Stimulated activated naive CD8-positive, alpha-beta T cell treated with anti-CD3 and anti-CD28 coated beads, Interleukin-15, Interleukin-2, amounts not matched to agents 100 U/mL and 50 U/mL, for 24 hours (primary cell): Measurements from ENCODE around the gene CPSF4L.
"Not testable (repeated sequence)": the region's sequence is repeated elsewhere in the genome, so short reads cannot be mapped to it uniquely, and the experiment has no call there.

Source experiments
- ATAC-seq: fragments of 150-1000 bp; cut with Tn5 transposase; one replicate; pipeline ENCODE4 v1.10.0; 2021
- DNase-seq: peaks from one replicate; pipeline ENCODE4 v3.0.0; 2021

The CPSF4L gene

DNA sequence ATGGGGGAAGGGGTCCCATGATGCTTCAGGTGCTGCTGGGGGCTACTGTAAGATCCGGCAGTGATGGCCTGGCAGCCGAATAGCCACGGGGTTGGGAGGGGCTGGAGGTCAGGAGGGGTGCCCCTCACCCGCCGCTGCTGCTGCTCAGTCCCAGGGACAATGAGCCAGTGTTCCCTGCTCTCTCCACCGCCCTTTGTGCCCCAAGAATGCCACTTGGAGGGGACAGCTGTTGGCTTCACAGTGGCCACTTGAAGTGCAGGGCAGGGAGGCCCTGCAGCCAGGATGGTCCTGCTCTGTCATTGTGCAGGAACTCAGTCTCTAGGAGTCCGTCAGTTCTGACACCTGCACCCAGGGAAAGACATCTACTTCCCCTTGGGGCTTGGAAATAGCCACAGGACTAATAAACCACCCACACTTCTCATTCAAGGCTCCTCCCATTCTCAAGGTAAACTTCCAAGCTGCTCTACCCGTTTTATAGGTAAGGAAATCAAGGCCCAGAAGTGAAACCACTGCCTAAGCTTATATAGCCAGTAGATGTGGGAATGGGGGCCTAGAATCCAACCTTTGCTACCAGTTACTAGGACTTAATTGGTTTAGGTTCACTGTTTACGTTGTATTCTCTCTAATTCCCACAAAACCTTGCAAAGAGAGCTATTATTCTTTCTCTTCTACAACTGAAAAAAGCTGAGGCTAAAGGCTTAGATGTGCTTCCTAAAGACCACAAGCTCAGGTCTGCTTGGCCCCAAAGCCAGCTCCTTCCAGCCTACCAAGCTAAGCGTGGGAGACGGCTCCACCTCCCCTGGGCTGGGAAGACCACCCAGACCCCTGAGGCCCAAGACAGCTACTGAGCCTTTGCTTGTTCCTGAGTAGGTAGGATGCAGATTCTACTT, 6.2 kb upstream of the CPSF4L start:
- no peak for DNase-seq
- ATAC-seq, result no peak

DNA sequence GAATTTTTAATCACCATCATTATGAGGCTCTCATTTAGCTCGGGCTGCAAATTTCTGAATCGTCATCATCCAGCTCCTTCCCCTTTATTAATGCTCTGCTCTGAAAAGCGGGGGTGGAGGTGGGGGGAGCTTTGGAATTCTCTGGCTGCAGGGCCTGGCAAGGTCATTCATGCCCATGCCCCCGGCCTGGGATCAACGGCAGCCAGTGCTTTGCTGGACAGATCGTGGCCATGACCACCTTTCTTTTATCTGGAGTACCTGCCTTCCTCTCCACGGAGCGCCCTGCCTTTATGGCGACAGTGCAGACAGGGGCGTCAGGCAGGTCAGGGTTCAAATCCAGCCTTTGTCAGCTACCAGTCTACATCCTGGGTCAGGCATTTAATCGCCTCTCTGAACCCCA, 5.1 kb upstream of the CPSF4L start:
- DNase-seq, result no peak
- no peak for ATAC-seq

DNA sequence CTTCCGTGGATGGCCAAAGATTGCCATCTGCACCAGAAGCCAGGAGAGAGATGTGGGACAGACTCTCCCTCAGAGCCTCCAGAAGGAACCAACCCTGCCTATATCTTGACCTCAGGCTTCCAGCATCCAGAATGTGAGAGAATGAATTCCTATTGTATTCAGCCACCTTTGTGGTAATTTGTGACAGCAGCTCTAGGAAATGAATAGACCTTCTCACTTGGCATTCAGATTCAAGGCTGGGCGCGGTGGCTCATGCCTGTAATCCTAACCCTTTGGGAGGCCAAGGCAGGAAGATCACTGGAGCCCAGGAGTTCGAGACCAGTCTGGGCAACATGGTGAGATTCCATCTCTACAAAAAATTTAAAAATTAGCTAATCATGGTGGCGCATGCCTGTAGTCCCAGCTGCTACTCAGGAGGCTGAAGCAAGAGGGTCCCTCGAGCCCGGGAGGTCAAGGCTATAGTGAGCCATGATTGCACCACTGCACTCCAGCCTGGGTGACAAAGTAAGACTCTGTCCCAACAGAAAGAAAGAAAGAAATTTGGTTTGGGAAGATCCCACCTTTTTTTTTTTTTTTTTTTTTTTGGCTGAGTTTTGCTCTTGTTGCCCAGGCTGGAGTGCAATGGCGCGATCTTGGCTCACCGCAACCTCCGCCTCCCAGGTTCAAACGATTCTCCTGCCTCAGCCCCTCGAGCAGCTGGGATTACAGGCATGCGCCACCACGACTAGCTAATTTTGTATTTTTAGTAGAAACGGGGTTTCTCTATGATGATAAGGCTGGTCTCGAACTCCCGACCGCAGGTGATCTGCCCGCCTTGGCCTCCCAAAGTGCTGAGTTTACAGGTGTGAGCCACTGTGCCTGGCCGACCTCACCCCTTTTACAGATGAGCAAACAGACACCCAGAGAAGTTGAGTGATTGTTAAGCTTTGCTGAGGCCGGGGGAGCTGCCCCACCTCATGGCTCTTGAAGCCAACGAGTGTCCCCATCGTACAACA, 4.3 kb upstream of the CPSF4L start:
- ATAC-seq, result no peak
- DNase-seq, result no peak

DNA sequence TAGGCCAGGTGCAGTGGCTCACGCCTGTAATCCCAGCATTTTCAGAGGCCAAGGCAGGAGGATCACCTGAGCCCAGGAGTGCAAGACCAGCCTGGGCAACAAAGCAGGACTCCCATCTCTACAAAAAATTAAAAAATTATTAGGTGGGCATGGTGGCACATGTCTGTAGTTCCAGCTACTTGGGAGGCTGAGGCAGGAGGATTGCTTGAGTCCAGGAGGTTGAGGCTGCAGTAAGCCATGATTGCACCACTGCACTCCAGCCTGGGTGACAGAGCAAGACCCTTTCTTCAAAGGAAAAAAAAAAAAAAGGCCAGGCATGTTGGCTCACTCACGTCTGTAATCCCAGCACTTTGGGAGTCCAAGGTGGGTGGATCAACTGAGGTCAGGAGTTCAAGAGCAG, 2.8 kb upstream of the CPSF4L start:
- not testable (repeated sequence) for ATAC-seq, DNase-seq

- ATAC-seq (no peak), DNase-seq (no peak)
These were observed 1.3 kb upstream of the CPSF4L start for GRCh38 chr17:73262676-73263642.

DNA sequence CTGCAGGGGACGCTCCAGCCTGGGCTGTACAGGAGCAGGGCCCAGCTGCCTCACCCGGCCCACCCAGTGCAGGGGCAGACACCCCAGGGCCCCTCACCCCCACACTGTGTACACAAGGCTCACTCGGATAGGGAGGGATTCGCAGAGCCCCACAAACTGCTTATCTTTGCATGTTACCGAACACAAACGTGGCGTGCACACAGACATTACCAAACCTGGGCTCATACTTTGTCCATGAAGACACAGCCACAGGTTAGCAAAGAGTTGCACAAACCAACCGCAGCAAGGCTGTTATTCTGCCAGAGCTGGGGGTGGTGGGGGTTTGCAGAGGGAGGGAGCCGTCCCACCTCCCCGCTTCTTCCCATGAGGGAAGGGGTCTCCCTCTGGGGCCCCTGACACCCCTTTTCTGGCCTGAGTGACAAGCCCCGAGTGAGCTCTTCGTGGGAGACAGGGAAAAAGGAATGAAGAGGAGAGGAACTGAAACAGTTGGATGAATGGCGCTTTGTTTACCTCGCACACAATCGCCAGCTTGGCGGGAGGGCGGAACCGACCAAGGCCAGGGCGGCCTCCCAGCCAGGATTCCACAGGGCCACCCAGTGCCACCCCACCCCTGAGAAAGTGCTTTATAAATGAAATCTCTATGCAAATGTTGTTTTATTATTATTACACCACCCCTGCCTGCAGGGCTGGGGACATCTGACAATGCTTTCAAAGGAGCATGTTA, 434 bp upstream of the CPSF4L start:
- DNase-seq, result no peak

DNA sequence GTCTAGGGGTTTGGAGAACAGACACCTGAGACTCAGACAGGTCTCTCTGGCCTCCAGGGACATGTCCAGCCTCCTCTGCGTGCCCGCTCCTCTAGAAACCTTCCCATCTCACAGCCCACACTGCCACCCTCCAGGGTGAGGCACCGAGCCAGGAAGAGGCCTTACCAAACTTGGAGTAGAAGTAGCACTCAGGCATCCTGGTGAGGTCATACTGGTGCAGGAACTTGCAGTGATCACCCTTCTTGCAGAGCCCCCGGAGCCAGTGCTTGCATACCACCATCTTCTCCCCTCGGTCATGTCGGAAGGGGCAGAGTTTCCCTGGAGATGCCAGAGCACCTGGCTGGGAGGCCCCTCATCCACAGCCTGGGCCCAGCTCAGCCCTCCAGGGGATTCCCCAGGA, 4.2 kb downstream of the CPSF4L start:
- no peak for DNase-seq
- ATAC-seq, result no peak

More for the DNA sequence above, 434 bp upstream of the CPSF4L start:
- no peak for ATAC-seq

DNA sequence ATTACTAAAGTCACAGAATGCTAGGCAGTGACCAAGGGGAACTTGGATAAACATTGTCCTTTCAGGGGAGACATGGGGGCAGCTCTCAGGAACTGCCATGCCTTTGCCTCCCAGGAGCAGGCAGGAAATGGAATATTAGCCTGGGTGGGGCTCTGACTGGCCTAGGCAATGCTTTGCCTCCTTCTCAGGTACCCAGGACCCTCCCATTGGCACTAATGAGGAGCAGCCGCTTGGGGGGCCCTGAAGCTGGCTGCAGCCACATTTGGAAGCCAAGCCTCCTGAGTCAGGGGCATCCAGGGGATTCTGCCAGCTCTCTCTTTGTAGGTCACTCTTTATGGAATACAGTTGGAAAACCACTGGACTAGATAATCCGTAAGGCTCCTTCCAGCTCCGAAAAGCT, 5.5 kb downstream of the CPSF4L start:
- ATAC-seq (no peak), DNase-seq (no peak)

DNA sequence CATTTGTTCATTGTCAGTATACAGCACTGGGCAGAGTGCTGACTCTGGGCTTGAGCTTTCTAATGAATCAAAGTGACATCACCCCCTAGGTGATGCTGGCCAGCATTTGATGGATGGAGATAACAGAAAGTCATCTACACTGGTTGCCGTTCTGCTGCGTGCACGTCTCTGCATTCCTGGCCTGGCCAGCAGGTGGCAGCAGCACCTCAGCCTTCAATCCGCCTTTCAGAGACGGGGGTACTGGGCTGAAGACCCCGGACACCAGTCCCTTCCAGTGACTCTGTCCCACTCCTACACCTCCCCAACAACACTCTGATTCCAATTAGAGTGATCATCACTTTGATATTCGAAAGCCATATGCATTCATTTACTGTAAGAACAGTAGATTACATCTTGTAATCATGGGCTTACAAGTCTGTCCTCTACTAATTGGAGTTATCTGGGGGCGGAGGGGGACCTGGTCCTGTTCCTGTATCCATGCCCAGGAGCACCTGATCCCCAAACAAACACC, 6.0 kb downstream of the CPSF4L start:
- peak; percentile 80 for ATAC-seq
- DNase-seq, result peak; percentile 66

DNA sequence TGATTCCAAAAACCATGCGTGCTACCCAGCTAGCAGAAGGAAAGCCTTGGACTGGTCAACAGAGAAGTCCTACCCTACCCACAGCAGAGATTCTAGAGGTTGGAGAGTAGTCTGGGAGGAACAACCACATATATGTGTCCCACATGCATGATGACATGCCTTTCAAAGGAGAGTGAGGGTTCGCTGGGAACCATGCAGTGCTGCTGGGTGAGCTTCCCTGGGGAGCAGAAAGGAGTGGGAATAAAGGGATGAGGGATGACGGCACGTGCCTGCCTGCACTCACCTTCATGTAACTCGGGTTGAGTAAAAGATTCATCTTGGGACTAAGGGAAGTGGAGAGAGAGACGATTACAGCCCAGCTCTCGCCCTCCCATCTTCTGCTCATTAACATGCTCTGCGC, 9.8 kb downstream of the CPSF4L start:
- DNase-seq (no peak), ATAC-seq (no peak)

GRCh38 chr17:73250851-73251640, 10.6 kb downstream of the CPSF4L start:
- DNase-seq, result no peak

GRCh38 chr17:73249700-73250099, 12.0 kb downstream of the CPSF4L start:
- no peak for ATAC-seq
- no peak for DNase-seq

More at GRCh38 chr17:73250851-73251640, 10.6 kb downstream of the CPSF4L start:
- no peak for ATAC-seq

DNA sequence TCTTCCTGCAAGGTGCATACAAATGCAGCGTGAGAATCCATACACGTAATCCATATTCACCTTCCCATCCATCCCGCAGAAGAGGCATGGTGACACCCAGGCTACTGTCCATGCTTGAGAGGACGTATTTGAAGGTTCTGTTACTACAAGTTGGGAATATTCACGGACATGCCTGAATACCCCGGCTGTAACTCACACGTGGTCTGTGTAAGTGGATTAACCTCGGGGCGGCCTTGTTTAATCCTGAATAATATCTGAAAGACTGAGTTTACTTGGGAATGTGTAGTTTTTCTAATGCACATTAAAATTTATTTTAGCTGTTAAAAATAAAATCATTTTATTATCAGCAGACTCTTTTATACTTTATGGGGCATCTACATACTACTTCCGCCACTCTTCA, 13.1 kb downstream of the CPSF4L start:
- DNase-seq (no peak), ATAC-seq (no peak)

DNA sequence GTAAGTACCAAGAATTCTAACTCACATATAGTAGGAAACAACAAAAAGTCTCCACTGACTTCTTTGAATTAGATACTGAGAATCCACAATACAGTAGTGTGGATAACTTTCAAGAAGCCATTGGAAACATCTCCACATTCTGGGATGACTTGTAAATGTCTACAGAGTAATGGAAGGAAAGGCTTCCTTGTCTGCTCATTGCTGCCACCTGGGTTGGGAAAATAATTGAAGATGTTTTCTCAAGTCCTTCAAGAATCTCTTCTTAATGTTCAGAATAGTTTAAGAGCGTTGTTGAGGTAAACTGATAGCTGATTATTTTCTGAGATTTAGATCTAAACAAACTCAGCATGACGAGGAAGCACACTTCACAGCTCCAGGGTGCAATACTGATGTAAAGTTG, 14.0 kb downstream of the CPSF4L start:
- no peak for ATAC-seq

GRCh38 chr17:73240561-73240960, 21.1 kb downstream of the CPSF4L start:
- no peak for ATAC-seq
- DNase-seq, result no peak

More for the DNA sequence above, 14.0 kb downstream of the CPSF4L start:
- DNase-seq, result no peak

DNA sequence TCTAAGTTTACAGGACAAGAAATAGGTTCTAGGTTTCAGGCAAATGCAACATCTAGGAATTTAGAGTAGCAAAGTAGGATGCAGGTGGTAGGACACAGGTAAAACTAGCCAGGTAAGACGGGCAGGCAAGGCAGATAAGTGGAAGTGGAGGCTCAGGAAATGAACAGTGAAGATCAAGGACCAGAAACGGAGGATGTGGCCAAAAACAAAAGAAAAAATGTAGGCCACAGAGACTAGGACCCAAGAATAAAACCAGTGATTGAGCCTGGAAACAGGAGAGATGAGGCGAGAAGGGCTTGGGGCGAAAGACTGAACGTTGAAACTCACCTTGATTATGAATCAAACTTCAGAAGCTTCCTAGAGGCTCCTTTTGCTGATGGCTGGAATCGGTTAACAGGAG, 24.0 kb downstream of the CPSF4L start:
- DNase-seq (no peak), ATAC-seq (no peak)

- no peak for ATAC-seq
- DNase-seq, result no peak
These were observed 26.9 kb downstream of the CPSF4L start for GRCh38 chr17:73234736-73235135.

- peak; percentile 45 for ATAC-seq
- DNase-seq, result no peak
These were observed 28.9 kb downstream of the CPSF4L start for GRCh38 chr17:73232587-73233373.
